ENCODE results near the gene DCX. TPM values are rescaled to one million over a fixed set of nuclear protein-coding genes. Genes with fewer than 3 reads are reported as not detected.

DCX gene
- total and polyA plus RNA-seq, 2 donors (not counting 1 experiment from before 2014, with no cell fraction given) = not detected

GRCh38 chrX:111302284-111302683 lies 109.7 kb downstream of the DCX start:
- H2AFZ ChIP-seq (ENCODE audit: low read length) = no peak overlapping the region
- no peaks in the 10 kb centered on the region for H3K27me3 ChIP-seq (ENCODE audit: control insufficient read depth, insufficient read depth, low read length)
- no peaks in the 10 kb centered on the region for H4K20me1 ChIP-seq (ENCODE audit: control insufficient read depth, extremely low read depth, insufficient read depth, low read length)
- H3K4me3 ChIP-seq (replicated peaks in 1 of 4; ENCODE audit: control extremely low read depth in 1 of 4, insufficient read depth in 1 of 4, low read depth in 3 of 4, low read length in 4 of 4) = no peak overlapping the region
- no peak overlapping the region for H3K27ac ChIP-seq (ENCODE audit: insufficient read depth, low read length)
- H3K79me2 ChIP-seq (ENCODE audit: control insufficient read depth, insufficient read depth, low read length) = no peaks in the 10 kb centered on the region
- TF ChIP-seq EZH2 (IDR thresholded peaks at IDR 0.05; ENCODE audit: low read length, missing control alignments) (no peak), CTCF (conservative IDR thresholded peaks at IDR 0.05 in 1 of 2, IDR thresholded peaks at IDR 0.05 in 1 of 2; ENCODE audit: low read depth in 1 of 2, low read length in 2 of 2) (no peak)
- no peaks in the 10 kb centered on the region for H3K36me3 ChIP-seq (ENCODE audit: control insufficient read depth, insufficient read depth, low read length)
- H3K9me3 ChIP-seq (ENCODE audit: control insufficient read depth, insufficient read depth, low read depth, low read length) = no peaks in the 10 kb centered on the region
- H3K4me2 ChIP-seq (ENCODE audit: extremely low read depth, insufficient read depth, low read length) = no peak overlapping the region
- H3K9ac ChIP-seq (ENCODE audit: insufficient read depth, low read length) = no peak overlapping the region
- H3K4me1 ChIP-seq (ENCODE audit: control insufficient read depth, extremely low read depth, insufficient read depth, low read length) = no peaks in the 10 kb centered on the region
- no peak for DNase-seq (ENCODE audit: low read depth in 2 of 2)

GRCh38 chrX:111288841-111289240 lies 123.2 kb downstream of the DCX start:
- Histone ChIP-seq H3K4me1 (ENCODE audit: control insufficient read depth, extremely low read depth, insufficient read depth, low read length) (no peaks in the 10 kb centered on the region), H3K27ac (ENCODE audit: insufficient read depth, low read length) (no peak overlapping the region), H2AFZ (ENCODE audit: low read length) (no peak overlapping the region), H3K27me3 (ENCODE audit: control insufficient read depth, insufficient read depth, low read length) (no peaks in the 10 kb centered on the region), H3K36me3 (ENCODE audit: control insufficient read depth, insufficient read depth, low read length) (no peaks in the 10 kb centered on the region), H3K9ac (ENCODE audit: insufficient read depth, low read length) (no peak overlapping the region), H3K79me2 (ENCODE audit: control insufficient read depth, insufficient read depth, low read length) (no peaks in the 10 kb centered on the region), H3K9me3 (ENCODE audit: control insufficient read depth, insufficient read depth, low read depth, low read length) (no peaks in the 10 kb centered on the region), H3K4me2 (ENCODE audit: extremely low read depth, insufficient read depth, low read length) (no peak overlapping the region), H4K20me1 (ENCODE audit: control insufficient read depth, extremely low read depth, insufficient read depth, low read length) (no peaks in the 10 kb centered on the region), H3K4me3 (replicated peaks in 1 of 4; ENCODE audit: control extremely low read depth in 1 of 4, insufficient read depth in 1 of 4, low read depth in 3 of 4, low read length in 4 of 4) (no peak overlapping the region)
- no peak for DNase-seq (ENCODE audit: low read depth in 2 of 2)
- TF ChIP-seq EZH2 (IDR thresholded peaks at IDR 0.05; ENCODE audit: low read length, missing control alignments) = no peak
- TF ChIP-seq CTCF (conservative IDR thresholded peaks at IDR 0.05 in 1 of 2, IDR thresholded peaks at IDR 0.05 in 1 of 2; ENCODE audit: low read depth in 1 of 2, low read length in 2 of 2) = no peak

- no peaks in the 10 kb centered on the region for H4K20me1 ChIP-seq (ENCODE audit: control insufficient read depth, extremely low read depth, insufficient read depth, low read length)
- H3K9ac ChIP-seq (ENCODE audit: insufficient read depth, low read length) = no peak overlapping the region
- H2AFZ ChIP-seq (ENCODE audit: low read length) = no peak overlapping the region
- H3K4me3 ChIP-seq (replicated peaks in 1 of 4; ENCODE audit: control extremely low read depth in 1 of 4, insufficient read depth in 1 of 4, low read depth in 3 of 4, low read length in 4 of 4) = no peak overlapping the region
- H3K9me3 ChIP-seq (ENCODE audit: control insufficient read depth, insufficient read depth, low read depth, low read length) = no peaks in the 10 kb centered on the region
- no peaks in the 10 kb centered on the region for H3K79me2 ChIP-seq (ENCODE audit: control insufficient read depth, insufficient read depth, low read length)
- no peak overlapping the region for H3K27ac ChIP-seq (ENCODE audit: insufficient read depth, low read length)
- H3K4me1 ChIP-seq (ENCODE audit: control insufficient read depth, extremely low read depth, insufficient read depth, low read length) = no peaks in the 10 kb centered on the region
- no peak overlapping the region for H3K4me2 ChIP-seq (ENCODE audit: extremely low read depth, insufficient read depth, low read length)
- H3K27me3 ChIP-seq (ENCODE audit: control insufficient read depth, insufficient read depth, low read length) = no peaks in the 10 kb centered on the region
- no peak for TF ChIP-seq EZH2 (IDR thresholded peaks at IDR 0.05; ENCODE audit: low read length, missing control alignments)
- TF ChIP-seq CTCF (conservative IDR thresholded peaks at IDR 0.05 in 1 of 2, IDR thresholded peaks at IDR 0.05 in 1 of 2; ENCODE audit: low read depth in 1 of 2, low read length in 2 of 2) = no peak
- DNase-seq (ENCODE audit: low read depth in 2 of 2) = no peak
- no peaks in the 10 kb centered on the region for H3K36me3 ChIP-seq (ENCODE audit: control insufficient read depth, insufficient read depth, low read length)
These were observed 127.2 kb downstream of the DCX start for GRCh38 chrX:111284631-111285293.
